ENCODE data around the gene ARSA.
"Not testable (repeated sequence)": the region's sequence is repeated elsewhere in the genome, so short reads cannot be mapped to it uniquely, and the experiment has no call there.

The ARSA gene

GRCh38 chr22:50665212-50665611 lies 37.3 kb upstream of the ARSA start:
- TF ChIP-seq ZNF70 (CRISPR knock-in tag; IDR thresholded peaks at IDR 0.05) (no peak), BACH2 (CRISPR knock-in tag; IDR thresholded peaks at IDR 0.05; ENCODE audit: borderline replicate concordance) (no peak), TSHZ2 (CRISPR knock-in tag; IDR thresholded peaks at IDR 0.05) (no peak), POU6F1 (CRISPR knock-in tag; IDR thresholded peaks at IDR 0.05; ENCODE audit: borderline replicate concordance, low read depth) (no peak), SNAI2 (CRISPR knock-in tag; IDR thresholded peaks at IDR 0.05) (no peak), ZNF8 (CRISPR knock-in tag; IDR thresholded peaks at IDR 0.05) (no peak), PPARA (CRISPR knock-in tag; IDR thresholded peaks at IDR 0.05; ENCODE audit: borderline replicate concordance) (no peak), ARNTL (CRISPR knock-in tag; IDR thresholded peaks at IDR 0.05; ENCODE audit: borderline replicate concordance, low read depth) (no peak), CSRNP3 (CRISPR knock-in tag; IDR thresholded peaks at IDR 0.05) (no peak), OSR1 (CRISPR knock-in tag; IDR thresholded peaks at IDR 0.05) (no peak), ZFP30 (CRISPR knock-in tag; IDR thresholded peaks at IDR 0.05) (no peak), ZFP3 (CRISPR knock-in tag; IDR thresholded peaks at IDR 0.05) (no peak), ZNF565 (CRISPR knock-in tag; conservative IDR thresholded peaks at IDR 0.05; ENCODE audit: low read depth) (no peak), TOX (CRISPR knock-in tag; IDR thresholded peaks at IDR 0.05; ENCODE audit: borderline replicate concordance) (no peak), ZC3H10 (CRISPR knock-in tag; IDR thresholded peaks at IDR 0.05) (no peak), TCF4 (CRISPR knock-in tag; IDR thresholded peaks at IDR 0.05; ENCODE audit: borderline replicate concordance) (no peak), GLIS3 (CRISPR knock-in tag; IDR thresholded peaks at IDR 0.05) (no peak)
- no peak for ATAC-seq

GRCh38 chr22:50660306-50660705 lies 32.4 kb upstream of the ARSA start:
- TF ChIP-seq CSRNP3 (CRISPR knock-in tag; IDR thresholded peaks at IDR 0.05) (no peak), ZNF565 (CRISPR knock-in tag; conservative IDR thresholded peaks at IDR 0.05; ENCODE audit: low read depth) (no peak), ZNF70 (CRISPR knock-in tag; IDR thresholded peaks at IDR 0.05) (no peak), ZFP30 (CRISPR knock-in tag; IDR thresholded peaks at IDR 0.05) (no peak), CSDC2 (CRISPR knock-in tag; IDR thresholded peaks at IDR 0.05) (no peak), TCF4 (CRISPR knock-in tag; IDR thresholded peaks at IDR 0.05; ENCODE audit: borderline replicate concordance) (no peak), ISL1 (CRISPR knock-in tag; IDR thresholded peaks at IDR 0.05) (no peak), ARNTL (CRISPR knock-in tag; IDR thresholded peaks at IDR 0.05; ENCODE audit: borderline replicate concordance, low read depth) (no peak), GLIS3 (CRISPR knock-in tag; IDR thresholded peaks at IDR 0.05) (no peak), POU6F1 (CRISPR knock-in tag; IDR thresholded peaks at IDR 0.05; ENCODE audit: borderline replicate concordance, low read depth) (no peak), ZNF8 (CRISPR knock-in tag; IDR thresholded peaks at IDR 0.05) (no peak), PPARA (CRISPR knock-in tag; IDR thresholded peaks at IDR 0.05; ENCODE audit: borderline replicate concordance) (no peak), OSR1 (CRISPR knock-in tag; IDR thresholded peaks at IDR 0.05) (no peak), ESRRG (CRISPR knock-in tag; IDR thresholded peaks at IDR 0.05) (no peak), RARB (CRISPR knock-in tag; IDR thresholded peaks at IDR 0.05) (no peak), TSHZ2 (CRISPR knock-in tag; IDR thresholded peaks at IDR 0.05) (no peak), SNAI2 (CRISPR knock-in tag; IDR thresholded peaks at IDR 0.05) (no peak)
- ATAC-seq = no peak

GRCh38 chr22:50659711-50660110 lies 31.8 kb upstream of the ARSA start:
- not testable (repeated sequence) for ATAC-seq

All from SK-N-SH treated with all-trans-retinoic acid at 6 μM for 48 hours (cell line).